GM08714 (cell line): ENCODE data around the gene FMO4.
"Not testable (repeated sequence)": the region's sequence is repeated elsewhere in the genome, so short reads cannot be mapped to it uniquely, and the experiment has no call there.

ENCODE experiments used
- H3K4me3 ChIP-seq: fragments of 200-500 bp; sonication (Bioruptor generic); 2 replicates; pipeline ENCODE4 v1.5.1; 2014; ENCODE audit warnings: mild to moderate bottlenecking, low read length, inconsistent platforms
- ZNF274 ChIP-seq: IDR thresholded peaks from 2 replicates; pipeline ENCODE4 v1.6.1; 2012; ENCODE audit warnings: mild to moderate bottlenecking, low read depth, low read length

FMO4 gene

GRCh38 chr1:171313835-171314320 is at the start of gene FMO4:
FMO4 (plus strand) TSS chr1:171314183; CDS start chr1:171319826, 5,643 bp downstream.
- no peak for TF ChIP-seq ZNF274
- peak within 1 kb of the TSS; percentile 45; the same call in 1 of the 2 replicates for H3K4me3 ChIP-seq

- no peak for TF ChIP-seq ZNF274
- H3K4me3 ChIP-seq = no peak overlapping the region
Measured at GRCh38 chr1:171265686-171266085, 48.3 kb upstream of the FMO4 start.

GRCh38 chr1:171266930-171267329 is 47.1 kb upstream of the FMO4 start:
- H3K4me3 ChIP-seq = no peak overlapping the region
- no peak for TF ChIP-seq ZNF274

- no peak overlapping the region for H3K4me3 ChIP-seq
- no peak for TF ChIP-seq ZNF274
Measured at GRCh38 chr1:171267391-171267790, 46.6 kb upstream of the FMO4 start.

GRCh38 chr1:171270806-171271205 is 43.2 kb upstream of the FMO4 start:
- no peak overlapping the region for H3K4me3 ChIP-seq
- TF ChIP-seq ZNF274 = no peak

GRCh38 chr1:171277534-171277933 is 36.4 kb upstream of the FMO4 start:
- no peak overlapping the region for H3K4me3 ChIP-seq
- TF ChIP-seq ZNF274 = no peak

GRCh38 chr1:171279234-171279633 is 34.7 kb upstream of the FMO4 start:
- no peak for TF ChIP-seq ZNF274
- no peak overlapping the region for H3K4me3 ChIP-seq

- TF ChIP-seq ZNF274 = no peak
- H3K4me3 ChIP-seq = no peak overlapping the region
Measured at GRCh38 chr1:171279678-171280077, 34.3 kb upstream of the FMO4 start.

- no peak for TF ChIP-seq ZNF274
- H3K4me3 ChIP-seq = no peak overlapping the region
Measured at GRCh38 chr1:171280599-171280998, 33.4 kb upstream of the FMO4 start.

GRCh38 chr1:171286032-171286705 is 27.8 kb upstream of the FMO4 start:
- TF ChIP-seq ZNF274 = no peak
- H3K4me3 ChIP-seq = no peak overlapping the region

GRCh38 chr1:171290621-171291020 is 23.4 kb upstream of the FMO4 start:
- H3K4me3 ChIP-seq = no peak overlapping the region
- TF ChIP-seq ZNF274 = no peak

GRCh38 chr1:171292799-171293198 is 21.2 kb upstream of the FMO4 start:
- no peak for TF ChIP-seq ZNF274
- no peak overlapping the region for H3K4me3 ChIP-seq

- H3K4me3 ChIP-seq = not testable (repeated sequence)
Measured at GRCh38 chr1:171295383-171295782, 18.6 kb upstream of the FMO4 start.

- no peak overlapping the region for H3K4me3 ChIP-seq
- TF ChIP-seq ZNF274 = no peak
Measured at GRCh38 chr1:171295821-171296220, 18.2 kb upstream of the FMO4 start.

- no peak for TF ChIP-seq ZNF274
- H3K4me3 ChIP-seq = no peak overlapping the region
Measured at GRCh38 chr1:171296897-171297296, 17.1 kb upstream of the FMO4 start.

GRCh38 chr1:171298696-171299095 is 15.3 kb upstream of the FMO4 start:
- no peak for TF ChIP-seq ZNF274
- H3K4me3 ChIP-seq = no peak overlapping the region
